ENCODE data around the gene SEMA6B.
"Not testable (repeated sequence)": the region's sequence is repeated elsewhere in the genome, so short reads cannot be mapped to it uniquely, and the experiment has no call there.

DNA sequence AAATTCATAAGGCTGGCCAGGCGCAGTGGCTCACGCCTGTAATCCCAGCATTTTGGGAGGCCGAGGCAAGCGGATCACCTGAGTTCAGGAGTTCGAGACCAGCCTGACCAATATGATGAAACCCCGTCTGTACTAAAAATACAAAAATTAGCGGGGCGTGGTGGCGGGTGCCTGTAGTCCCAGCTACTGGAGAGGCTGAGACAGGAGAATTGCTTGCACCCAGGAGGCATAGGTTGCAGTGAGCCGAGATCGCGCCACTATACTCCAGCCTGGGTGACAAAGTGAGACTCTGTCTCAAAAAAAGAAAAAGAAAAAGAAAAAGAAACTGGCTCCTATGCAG is 17.7 kb downstream of the SEMA6B start:
- TF ChIP-seq SIN3A (IDR thresholded peaks at IDR 0.05; ENCODE audit: borderline replicate concordance, insufficient read depth, low read depth, low read length): not testable (repeated sequence)
- TF ChIP-seq, protein P1, sequence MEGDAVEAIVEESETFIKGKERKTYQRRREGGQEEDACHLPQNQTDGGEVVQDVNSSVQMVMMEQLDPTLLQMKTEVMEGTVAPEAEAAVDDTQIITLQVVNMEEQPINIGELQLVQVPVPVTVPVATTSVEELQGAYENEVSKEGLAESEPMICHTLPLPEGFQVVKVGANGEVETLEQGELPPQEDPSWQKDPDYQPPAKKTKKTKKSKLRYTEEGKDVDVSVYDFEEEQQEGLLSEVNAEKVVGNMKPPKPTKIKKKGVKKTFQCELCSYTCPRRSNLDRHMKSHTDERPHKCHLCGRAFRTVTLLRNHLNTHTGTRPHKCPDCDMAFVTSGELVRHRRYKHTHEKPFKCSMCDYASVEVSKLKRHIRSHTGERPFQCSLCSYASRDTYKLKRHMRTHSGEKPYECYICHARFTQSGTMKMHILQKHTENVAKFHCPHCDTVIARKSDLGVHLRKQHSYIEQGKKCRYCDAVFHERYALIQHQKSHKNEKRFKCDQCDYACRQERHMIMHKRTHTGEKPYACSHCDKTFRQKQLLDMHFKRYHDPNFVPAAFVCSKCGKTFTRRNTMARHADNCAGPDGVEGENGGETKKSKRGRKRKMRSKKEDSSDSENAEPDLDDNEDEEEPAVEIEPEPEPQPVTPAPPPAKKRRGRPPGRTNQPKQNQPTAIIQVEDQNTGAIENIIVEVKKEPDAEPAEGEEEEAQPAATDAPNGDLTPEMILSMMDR (IDR thresholded peaks at IDR 0.05): not testable (repeated sequence)

All from Panc1 (cell line).